Renal pelvis (tissue), 12 donors: ENCODE results near the gene LMBRD2. TPM values are rescaled to one million over a fixed set of nuclear protein-coding genes. Genes with fewer than 3 reads are reported as not detected.
"Not testable (repeated sequence)": the region's sequence is repeated elsewhere in the genome, so short reads cannot be mapped to it uniquely, and the experiment has no call there.

Experiments
- DNase-seq: peaks from one replicate; pipeline ENCODE4 v3.0.0-alpha.2; 2013
- long read RNA-seq, 16 experiments: transcript quantifications; one replicate each; lab custom pipeline, GENCODE V29; 2026
- polyA plus RNA-seq, 3 donors: library from polyadenylated mRNA; unstranded; fragments of 120-200 nt; gene quantifications; one replicate each; pipeline ENCODE4 v1.2.1, GENCODE V29; 2013; ENCODE audit not compliant: insufficient read length in 3 of 3

Gene LMBRD2
- polyA plus RNA-seq, result 10 to 100 TPM; 13.9 to 19.6 (median 18.1) TPM
- long read RNA-seq, donor 1, full-length matches to known transcripts, result 1 of 1 reads
- long read RNA-seq, donor 1, partial matches to known transcripts, result 0 of 1 reads
- long read RNA-seq, donor 1, other reads (novel, unspliced or antisense), result 0 of 1 reads
- long read RNA-seq, donor 2, full-length matches to known transcripts, result 1 of 1 reads
- long read RNA-seq, donor 2, partial matches to known transcripts, result 0 of 1 reads
- long read RNA-seq, donor 2, other reads (novel, unspliced or antisense), result 0 of 1 reads
- long read RNA-seq, donor 3, result 0 reads
- long read RNA-seq, donor 4, full-length matches to known transcripts, result 1 of 1 reads
- long read RNA-seq, donor 4, partial matches to known transcripts, result 0 of 1 reads
- long read RNA-seq, donor 4, other reads (novel, unspliced or antisense), result 0 of 1 reads
- long read RNA-seq, donor 5, result 0 reads
- long read RNA-seq, donor 6, full-length matches to known transcripts, result 1 of 11 reads
- long read RNA-seq, donor 6, partial matches to known transcripts, result 10 of 11 reads
- long read RNA-seq, donor 6, other reads (novel, unspliced or antisense), result 0 of 11 reads
- long read RNA-seq, donor 7, full-length matches to known transcripts, result 1 of 6 reads
- long read RNA-seq, donor 7, partial matches to known transcripts, result 5 of 6 reads
- long read RNA-seq, donor 7, other reads (novel, unspliced or antisense), result 0 of 6 reads
- long read RNA-seq, donor 8, result 0 reads
- long read RNA-seq, donor 9, full-length matches to known transcripts, result 2 of 2 reads
- long read RNA-seq, donor 9, partial matches to known transcripts, result 0 of 2 reads
- long read RNA-seq, donor 9, other reads (novel, unspliced or antisense), result 0 of 2 reads
- long read RNA-seq, donor 10, full-length matches to known transcripts, result 1 of 8 reads
- long read RNA-seq, donor 10, partial matches to known transcripts, result 7 of 8 reads
- long read RNA-seq, donor 10, other reads (novel, unspliced or antisense), result 0 of 8 reads
- long read RNA-seq, donor 11, result 0 reads
- long read RNA-seq, donor 12, full-length matches to known transcripts, result 2 of 2 reads
- long read RNA-seq, donor 12, partial matches to known transcripts, result 0 of 2 reads
- long read RNA-seq, donor 12, other reads (novel, unspliced or antisense), result 0 of 2 reads
- long read RNA-seq, donor 13, partial matches to known transcripts, result 8 of 8 reads
- long read RNA-seq, donor 13, other reads (novel, unspliced or antisense), result 0 of 8 reads
- long read RNA-seq, donor 14, full-length matches to known transcripts, result 4 of 14 reads
- long read RNA-seq, donor 14, partial matches to known transcripts, result 10 of 14 reads
- long read RNA-seq, donor 14, other reads (novel, unspliced or antisense), result 0 of 14 reads
- long read RNA-seq, donor 15, full-length matches to known transcripts, result 3 of 3 reads
- long read RNA-seq, donor 15, partial matches to known transcripts, result 0 of 3 reads
- long read RNA-seq, donor 15, other reads (novel, unspliced or antisense), result 0 of 3 reads
- long read RNA-seq, donor 16, full-length matches to known transcripts, result 1 of 1 reads
- long read RNA-seq, donor 16, partial matches to known transcripts, result 0 of 1 reads
- long read RNA-seq, donor 16, other reads (novel, unspliced or antisense), result 0 of 1 reads

DNA sequence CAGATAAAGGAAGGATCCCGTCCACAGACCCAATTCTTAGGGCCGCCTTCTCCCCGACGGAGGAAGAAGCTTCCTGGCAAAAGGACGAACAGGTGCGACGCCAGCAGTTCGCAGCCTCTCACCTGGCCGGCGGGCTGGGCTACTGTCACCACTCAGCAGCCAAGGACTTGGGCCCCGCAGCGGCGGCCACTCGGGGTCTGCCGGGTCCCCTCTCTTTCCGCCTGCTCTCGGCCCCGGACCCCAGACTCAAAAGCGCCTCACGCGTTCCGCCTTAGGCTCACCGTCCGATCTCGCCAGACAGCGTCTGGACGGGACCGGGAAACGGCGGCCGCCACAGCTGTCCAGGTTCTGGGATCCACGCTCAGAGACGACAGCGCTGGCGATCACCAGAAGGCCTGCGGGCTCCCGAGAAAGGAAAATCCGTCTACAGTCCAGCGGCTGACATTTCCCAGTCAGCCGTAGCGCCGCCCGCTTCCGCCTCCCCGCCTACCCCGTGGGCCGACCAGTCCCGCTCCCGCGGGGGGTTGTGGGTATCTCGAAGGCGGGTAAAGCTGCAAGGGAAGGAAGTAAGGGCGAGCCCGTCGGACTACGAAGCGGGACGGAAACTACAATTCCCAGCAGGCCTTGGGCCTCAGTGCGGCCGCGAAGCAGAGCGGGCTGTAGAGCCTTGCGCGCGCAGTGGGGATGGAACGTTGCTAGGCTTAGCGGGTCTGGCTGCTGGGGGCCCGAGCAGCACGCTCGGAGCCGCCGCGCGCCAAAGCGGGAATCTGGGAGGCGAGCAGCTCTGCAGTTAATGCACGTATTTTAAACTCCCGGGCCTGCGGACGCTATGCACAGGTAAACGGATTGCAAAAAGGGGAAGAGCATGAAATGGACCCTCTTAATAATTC, at the start of gene LMBRD2, which contains the start of gene SKP2:
LMBRD2 (minus strand) TSS at position 454 of the 890 bp plus-strand sequence. CDS start 8,538 bp downstream, outside the sequence.
SKP2 (plus strand) TSS at position 678 of the 890 bp plus-strand sequence; CDS start at position 830, 152 bp downstream.
- peak; percentile 98 for DNase-seq

DNA sequence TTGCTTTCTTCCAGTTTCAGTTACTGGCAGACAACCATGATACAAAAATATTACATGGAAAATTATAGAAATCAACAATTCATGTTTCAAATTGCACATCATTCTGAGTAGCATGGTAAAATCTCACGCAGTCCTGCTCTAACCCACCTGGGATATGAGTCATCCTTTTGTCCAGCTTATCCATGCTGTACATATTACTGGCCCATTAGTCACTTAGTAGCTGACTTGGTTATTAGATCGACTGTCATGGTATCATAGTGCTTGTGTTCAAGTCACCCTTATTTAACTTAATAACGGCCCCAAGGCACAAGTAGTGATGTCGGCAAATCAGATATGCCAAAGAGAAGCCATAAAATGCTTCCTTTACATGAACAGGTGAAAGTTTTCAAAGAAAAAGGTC, 48.8 kb upstream of the LMBRD2 start:
- DNase-seq, result no peak

DNA sequence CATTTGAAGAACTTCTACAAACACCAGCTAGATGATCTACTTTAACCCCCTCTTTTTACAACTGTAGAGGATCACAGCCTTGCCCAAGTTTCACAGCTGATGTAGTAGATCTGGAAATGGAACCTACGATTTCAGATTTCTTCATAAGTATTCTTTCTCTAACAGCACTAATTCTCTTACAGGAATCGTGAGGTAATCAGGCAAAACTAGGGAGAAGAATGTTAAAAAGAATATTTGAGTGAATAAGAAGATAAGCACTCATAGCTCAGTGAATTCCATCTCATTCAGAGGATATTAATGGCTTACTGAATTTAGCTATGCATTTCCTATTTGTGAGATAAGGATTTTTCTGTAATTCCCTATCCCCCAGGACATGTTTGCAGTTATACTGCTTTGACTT, 47.9 kb upstream of the LMBRD2 start:
- DNase-seq, result no peak

DNA sequence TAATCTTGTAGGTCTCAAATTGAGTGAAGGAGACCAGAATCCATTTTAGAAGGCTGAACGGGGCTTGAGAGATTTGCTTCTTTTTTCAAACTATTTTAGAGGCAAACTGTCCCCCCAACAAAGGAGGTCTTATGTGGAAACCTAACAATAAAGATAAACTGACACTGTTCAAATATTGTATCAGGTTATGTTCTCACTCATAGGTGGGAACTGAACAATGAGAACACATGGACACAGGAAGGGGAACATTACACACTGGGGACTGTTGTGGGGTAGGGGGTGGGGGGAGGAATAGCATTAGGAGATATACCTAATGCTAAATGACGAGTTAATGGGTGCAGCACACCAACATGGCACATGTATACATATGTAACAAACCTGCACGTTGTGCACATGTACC, 47.1 kb upstream of the LMBRD2 start:
- DNase-seq, result not testable (repeated sequence)

DNA sequence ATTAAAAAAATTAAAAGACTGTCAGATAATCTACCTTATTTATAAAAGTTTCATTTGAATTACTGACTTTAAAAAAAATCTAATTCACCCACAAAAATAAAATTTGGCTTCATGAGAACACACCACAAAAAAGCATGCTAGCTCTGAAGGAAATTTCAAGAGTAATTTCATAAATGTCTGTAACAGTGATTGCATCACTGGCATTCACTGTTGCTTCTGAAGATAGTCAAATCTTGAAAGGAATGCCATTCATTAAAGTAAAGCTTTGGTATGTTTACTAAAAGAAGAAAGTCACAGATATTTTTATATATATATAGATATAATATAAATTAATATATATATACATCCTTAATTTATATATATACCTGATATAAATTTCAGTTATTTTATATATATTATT, 46.6 kb upstream of the LMBRD2 start:
- no peak for DNase-seq

DNA sequence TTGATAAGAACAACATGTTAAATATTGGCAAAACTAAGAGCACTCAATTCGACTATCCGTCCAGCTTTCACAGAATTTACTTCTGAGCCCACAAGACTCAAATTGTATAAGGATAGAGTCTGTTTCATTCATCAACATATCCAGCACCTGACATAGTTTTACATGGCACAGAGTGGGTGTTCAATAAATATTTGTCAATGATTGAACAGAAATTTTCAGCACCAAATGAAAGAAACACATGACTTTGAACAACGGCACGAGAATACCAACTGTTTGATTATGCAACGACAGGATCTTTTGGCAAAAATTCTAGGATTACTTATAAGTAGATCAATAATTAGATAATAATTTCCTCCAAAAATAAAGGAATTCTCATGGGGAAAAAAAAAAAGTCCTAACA, 42.1 kb upstream of the LMBRD2 start:
- DNase-seq, result no peak

DNA sequence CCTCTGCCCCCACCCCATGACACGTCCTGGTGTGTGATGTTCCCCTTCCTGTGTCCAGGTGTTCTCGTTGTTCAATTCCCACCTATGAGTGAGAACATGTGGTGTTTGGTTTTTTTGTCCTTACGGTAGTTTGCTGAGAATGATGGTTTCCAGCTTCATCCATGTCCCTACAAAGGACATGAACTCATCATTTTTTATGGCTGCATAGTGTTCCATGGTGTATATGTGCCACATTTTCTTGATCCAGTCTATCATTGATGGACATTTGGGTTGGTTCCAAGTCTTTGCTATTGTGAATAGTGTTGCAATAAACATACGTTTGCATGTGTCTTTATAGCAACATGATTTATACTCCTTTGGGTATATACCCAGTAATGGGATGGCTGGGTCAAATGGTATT, 32.7 kb upstream of the LMBRD2 start:
- DNase-seq, result not testable (repeated sequence)

DNA sequence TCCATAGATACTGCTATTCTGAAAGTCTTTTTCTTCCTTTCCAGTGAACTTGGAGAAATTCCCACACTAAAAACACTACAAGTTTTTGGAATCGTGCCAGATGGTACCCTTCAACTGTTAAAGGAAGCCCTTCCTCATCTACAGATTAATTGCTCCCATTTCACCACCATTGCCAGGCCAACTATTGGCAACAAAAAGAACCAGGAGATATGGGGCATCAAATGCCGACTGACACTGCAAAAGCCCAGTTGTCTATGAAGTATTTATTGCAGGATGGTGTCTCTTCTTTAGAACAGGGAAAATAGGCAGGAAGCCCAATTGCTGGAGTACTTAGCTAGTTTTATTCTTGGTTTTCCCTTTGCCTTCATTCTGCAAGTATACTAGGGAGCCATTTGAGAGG, 30.1 kb upstream of the LMBRD2 start:
- DNase-seq, result no peak

DNA sequence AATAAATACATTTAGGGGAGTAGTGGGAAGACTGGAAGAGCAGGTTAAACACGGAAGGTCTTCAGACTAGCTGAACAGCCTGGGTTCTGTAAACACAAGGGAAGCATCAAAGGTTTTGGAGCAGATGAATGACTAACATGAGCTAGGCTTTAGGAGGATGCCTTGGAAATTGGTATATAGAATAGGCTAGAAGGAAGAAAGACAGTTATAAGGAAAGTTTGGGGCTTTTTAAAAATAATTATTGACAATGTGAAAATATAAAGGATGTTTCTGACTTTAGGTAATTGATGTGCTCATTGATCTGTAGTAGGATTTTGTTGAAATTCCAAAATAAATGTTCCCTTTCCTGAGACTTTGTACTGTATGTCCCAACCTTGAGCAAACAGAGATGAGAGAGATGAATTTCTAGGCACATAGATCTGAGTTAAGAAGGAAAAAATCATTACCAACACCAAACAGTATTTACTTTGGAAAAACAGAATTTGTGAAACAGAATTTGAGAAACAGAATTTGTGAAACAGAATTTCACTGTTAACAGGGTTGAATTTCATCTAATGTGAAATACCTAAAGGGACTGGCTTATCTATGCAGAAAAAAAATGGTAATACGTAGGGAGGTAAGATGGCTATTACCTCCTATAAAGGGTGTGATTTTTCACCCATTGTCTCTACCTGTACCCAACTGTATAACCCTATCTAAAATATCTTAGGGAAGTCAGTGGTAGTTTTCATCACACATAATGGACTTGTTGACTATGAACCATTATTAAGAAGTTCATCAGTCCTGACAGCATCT, 29.1 kb upstream of the LMBRD2 start:
- no peak for DNase-seq

DNA sequence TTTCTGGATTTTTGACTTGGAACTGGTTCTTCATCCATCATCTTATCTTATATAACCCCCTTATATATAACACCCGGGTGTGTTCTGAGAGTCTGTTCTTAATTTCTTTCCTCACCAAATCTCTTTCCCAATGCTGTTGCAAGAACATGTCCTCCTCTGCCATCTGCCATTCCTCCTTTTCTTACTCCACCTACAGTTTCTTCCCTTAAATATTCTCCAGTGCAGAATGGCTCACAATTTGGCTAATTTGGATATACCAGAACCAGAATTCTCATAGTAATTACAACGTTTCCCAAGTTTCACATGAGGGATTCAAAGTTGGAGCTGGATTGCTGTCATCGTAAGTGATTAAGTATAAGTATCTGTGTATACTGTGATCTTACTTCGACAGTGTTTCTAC, 28.3 kb upstream of the LMBRD2 start:
- no peak for DNase-seq

DNA sequence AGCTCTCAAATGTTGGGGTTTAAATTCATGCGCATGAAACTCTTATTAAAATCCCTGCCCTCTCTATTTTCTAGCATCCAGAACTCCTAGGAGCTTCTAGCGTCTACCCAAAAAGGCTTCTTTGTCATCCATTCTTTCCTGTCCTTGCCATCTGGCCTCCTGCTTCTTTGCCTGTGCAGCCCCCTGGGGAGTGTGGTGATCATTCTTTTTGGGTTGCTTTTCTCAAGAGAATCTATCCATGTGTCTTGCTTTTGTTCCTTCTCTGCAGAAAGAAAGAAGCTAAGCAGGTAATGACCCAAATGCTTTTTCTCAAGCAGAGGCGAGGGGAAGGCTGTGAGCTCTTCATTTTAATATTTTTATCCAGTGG, 26.8 kb upstream of the LMBRD2 start:
- DNase-seq, result no peak

DNA sequence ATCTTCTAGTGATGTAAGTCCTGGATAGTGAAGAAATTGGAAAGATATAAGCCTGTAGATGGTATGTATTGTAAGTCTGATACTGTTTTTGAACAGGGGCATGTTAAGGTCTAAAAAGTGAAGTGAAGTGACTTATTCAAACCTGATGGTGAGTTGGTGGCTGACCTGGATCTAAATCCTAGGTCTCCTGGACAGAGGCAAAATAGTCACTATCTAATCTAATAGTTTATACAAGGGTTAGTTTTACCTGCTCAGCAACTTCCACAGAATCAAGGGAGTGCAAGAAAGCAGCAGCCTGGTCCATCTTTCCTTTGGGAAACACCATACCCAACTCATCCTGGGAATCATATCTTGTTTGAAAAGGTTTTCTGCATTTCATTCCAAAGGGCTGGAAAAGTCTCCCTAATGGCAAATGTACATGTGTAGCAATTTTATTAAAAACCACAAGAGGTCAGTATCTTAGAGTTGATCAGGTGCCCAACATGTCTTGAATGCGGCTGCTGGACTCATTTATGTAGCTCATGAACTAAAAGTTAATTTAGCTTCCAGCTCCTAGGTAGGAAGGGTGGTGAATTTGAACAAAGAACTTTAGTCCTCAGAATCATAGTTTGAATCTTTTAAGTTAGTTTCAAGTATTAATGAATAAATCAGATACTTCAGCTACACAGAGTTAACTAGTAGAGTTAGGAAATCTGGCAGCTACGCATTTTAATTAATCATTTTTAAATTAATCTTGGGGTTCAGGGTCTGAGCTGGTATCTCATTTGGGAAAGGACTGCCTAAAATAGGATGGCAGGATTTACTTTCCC, 26.2 kb upstream of the LMBRD2 start:
- peak; percentile 23 for DNase-seq

DNA sequence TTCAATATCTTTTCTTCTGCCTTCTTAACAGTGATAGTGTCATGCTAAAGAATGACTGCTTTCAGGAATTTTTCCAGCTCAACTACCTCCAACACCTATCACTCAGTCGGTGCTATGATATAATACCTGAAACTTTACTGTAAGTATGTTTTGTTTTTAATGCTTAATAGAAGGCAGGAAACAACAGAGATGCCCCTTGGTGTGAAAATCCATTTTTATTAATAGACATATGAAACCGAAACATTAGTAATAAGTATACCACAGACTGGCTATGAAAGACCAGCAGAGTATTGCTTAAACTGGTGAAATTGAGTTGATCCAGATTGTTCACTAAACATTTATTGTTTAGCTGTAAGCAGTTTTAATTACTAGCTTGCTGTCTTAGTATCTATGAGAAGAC, 25.5 kb upstream of the LMBRD2 start:
- DNase-seq, result no peak

DNA sequence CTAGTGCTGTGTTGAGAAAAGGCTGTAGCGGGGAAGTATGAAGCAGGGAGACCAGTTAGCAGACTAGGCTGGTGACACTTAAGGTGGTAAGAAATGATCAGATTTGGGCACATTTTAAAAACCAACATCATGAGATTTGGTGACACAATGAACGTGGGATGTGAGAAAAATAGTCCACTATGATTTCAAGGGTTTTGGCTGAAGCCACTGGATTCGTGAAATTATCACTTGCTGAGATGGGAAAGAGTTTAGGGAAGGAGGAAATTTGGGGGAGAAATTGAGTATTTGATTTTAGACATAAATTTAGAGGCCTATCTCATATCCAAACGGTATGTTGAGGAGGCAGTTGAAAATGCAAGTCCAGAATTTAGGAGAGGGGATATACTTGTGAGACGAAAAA, 23.4 kb upstream of the LMBRD2 start:
- no peak for DNase-seq

DNA sequence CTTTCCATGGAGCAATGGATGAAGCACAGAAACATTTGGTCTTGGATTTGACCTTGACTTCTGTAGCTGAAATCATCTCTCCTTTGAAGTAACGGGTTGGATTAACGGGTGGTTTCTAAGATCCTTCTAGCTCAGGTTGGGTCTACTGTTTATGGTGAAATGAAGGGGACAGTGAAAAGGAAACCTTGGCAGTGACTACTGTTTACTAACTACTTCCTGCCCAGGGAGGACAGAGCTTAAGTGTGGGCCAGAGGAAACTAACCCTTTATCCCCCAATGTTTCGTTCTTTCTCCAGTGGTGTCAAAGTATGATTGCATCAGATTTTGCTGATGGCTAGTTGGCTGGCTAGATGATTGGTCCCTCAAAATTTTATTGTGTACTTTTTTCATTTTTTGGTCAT, 22.4 kb upstream of the LMBRD2 start:
- DNase-seq, result no peak

DNA sequence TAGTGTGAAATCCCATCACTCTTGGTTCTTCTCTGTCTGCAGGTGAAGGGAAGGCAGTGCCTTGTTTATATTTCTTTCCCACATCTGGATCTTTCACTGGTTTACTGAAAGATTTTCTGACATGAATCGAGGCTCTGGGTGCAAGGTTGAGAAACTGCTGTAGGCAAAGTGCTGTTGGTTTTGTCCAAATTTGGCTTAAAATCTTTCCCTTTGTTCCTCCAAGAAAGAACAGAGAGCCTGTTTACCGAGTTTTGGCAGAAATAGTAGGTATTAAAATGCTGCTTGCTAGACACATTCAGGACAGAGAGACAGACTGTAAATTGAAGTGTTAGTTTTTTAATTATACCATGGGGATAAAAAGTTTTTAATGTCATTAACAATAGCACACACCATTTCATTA, 21.7 kb upstream of the LMBRD2 start:
- no peak for DNase-seq

DNA sequence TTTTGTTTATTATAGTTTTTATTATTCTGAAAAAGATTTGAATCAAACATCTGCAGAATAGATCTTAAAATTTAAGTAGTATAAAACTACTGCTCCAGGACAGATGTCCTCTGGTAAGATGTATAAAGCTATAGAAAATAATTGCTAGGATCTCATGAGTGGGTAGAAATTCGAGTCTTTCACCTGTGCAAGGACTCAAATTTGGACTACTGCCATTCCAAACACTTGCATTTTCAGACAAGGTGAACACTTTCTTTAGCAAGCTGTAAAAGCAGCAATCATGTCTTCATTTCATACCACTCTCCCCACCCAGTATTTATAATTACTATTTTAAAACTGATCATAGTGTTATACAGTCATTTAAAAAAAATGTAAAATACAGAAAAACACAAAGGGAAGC, 20.9 kb upstream of the LMBRD2 start:
- no peak for DNase-seq

DNA sequence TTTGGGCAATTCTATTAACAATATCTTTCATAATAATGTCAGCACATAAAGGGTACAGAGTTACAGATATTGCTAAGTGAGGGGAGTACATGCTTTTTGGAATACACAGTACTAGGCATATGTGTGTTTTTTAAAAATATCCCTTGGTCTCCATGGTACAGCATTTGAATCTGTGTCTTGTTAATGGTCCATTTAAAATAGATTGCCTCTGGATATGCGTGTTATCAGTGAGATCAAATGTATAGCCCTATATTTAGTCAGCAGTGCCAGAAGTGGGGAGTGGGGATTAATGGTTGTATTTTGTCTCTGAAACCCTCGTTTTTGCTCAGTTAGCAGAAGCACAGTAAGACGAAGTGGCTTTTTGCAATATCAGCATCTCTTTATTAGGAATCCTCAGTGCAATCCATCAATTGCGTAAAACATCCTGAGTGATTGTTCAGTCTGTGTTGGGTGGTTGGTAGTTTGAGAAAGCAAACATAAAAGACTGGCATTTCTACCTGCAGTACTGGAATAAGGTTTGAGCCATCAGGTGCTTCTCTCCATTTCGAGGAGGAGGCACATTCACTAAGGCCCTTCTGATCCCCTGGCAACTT, 19.2 kb upstream of the LMBRD2 start:
- DNase-seq, result no peak
